Activated CD4-positive, alpha-beta T cell treated with anti-CD3 and anti-CD28 coated beads for 36 hours (primary cell): ENCODE measurements around the gene ATG4D. TPM values are rescaled to one million over a fixed set of nuclear protein-coding genes. Genes with fewer than 3 reads are reported as not detected.
"Not testable (repeated sequence)": the region's sequence is repeated elsewhere in the genome, so short reads cannot be mapped to it uniquely, and the experiment has no call there.

Experiments used
- ATAC-seq: fragments of 200-7000 bp; cut with Tn5 transposase; one replicate; pipeline ENCODE4 v1.10.0; 2021; ENCODE audit warnings: mild to moderate bottlenecking, moderate library complexity
- CTCF ChIA-PET: fragments of 350-600 bp; sonication (Branson Sonifier 250); formaldehyde crosslinking; loops from one replicate; lab custom pipeline; 2021; ENCODE audit warnings: antibody characterized with exemption; lab: Charles Lee
- POLR2A ChIA-PET: fragments of 350-600 bp; sonication (Branson Sonifier 250); formaldehyde crosslinking; loops from one replicate; lab custom pipeline; 2021; ENCODE audit warnings: antibody characterized with exemption, inconsistent platforms; lab: Charles Lee
- DNase-seq: peaks from one replicate; pipeline ENCODE4 v3.0.0-alpha.2; 2020
- H3K27ac Mint-ChIP-seq: one replicate; pipeline ENCODE4 v1.8.0; 2021; ENCODE audit warnings: mixed read lengths
- H3K27me3 Mint-ChIP-seq: one replicate; pipeline ENCODE4 v1.8.0; 2021; ENCODE audit warnings: mixed read lengths
- H3K36me3 Mint-ChIP-seq: one replicate; pipeline ENCODE4 v1.8.0; 2021; ENCODE audit warnings: low read depth, mixed read lengths
- H3K4me1 Mint-ChIP-seq: one replicate; pipeline ENCODE4 v1.8.0; 2021; ENCODE audit warnings: mixed read lengths
- H3K4me3 Mint-ChIP-seq: one replicate; pipeline ENCODE4 v1.8.0; 2021; ENCODE audit warnings: mild to moderate bottlenecking, moderate library complexity, mixed read lengths
- H3K9me3 Mint-ChIP-seq: one replicate; pipeline ENCODE4 v1.8.0; 2021; ENCODE audit warnings: low read depth, mixed read lengths
- intact Hi-C, 2 experiments: fragments of 100-400 bp; cut with DNase I in 1 of 2; cut with micrococcal nuclease in 1 of 2; formaldehyde crosslinking; loops; one replicate each; pipeline versions ENCODE4 v1.14.2 to v1.15.1; 2022 to 2024; cut with DNase I, micrococcal nuclease
- total RNA-seq, 2 experiments: library from RNA; stranded (reverse); gene quantifications; one replicate each; pipeline ENCODE4 v1.2.3, GENCODE V29; 2021

Gene ATG4D
- total RNA-seq, 2 experiments from 2014 or later: 18.9 to 19.3 TPM

- no peak for DNase-seq
- H3K9me3 Mint-ChIP-seq: no peaks in the 10 kb centered on the region
- ChIA-PET CTCF (interaction anchor here (0.6 to 0.9 kb wide), 3 partner anchors 11 to 64 kb away, joined by 3 read pairs; no protein-coding TSS in a partner anchor), POLR2A (no interaction called here)
- peaks cover 21% of the 10 kb centered on the region for H3K4me1 Mint-ChIP-seq
- intact Hi-C loops: loop anchor here (5.0 to 10.0 kb wide), 2 partner anchors 225 to 227 kb away; no protein-coding TSS in a partner anchor
- H3K27me3 Mint-ChIP-seq: peaks cover 43% of the 10 kb centered on the region
- H3K36me3 Mint-ChIP-seq: no peaks in the 10 kb centered on the region
- H3K4me3 Mint-ChIP-seq: no peak overlapping the region
- H3K27ac Mint-ChIP-seq: no peak overlapping the region
- no peak for ATAC-seq
Observed at GRCh38 chr19:10519421-10519820, 24.3 kb upstream of the ATG4D start.

- ATAC-seq (no peak), DNase-seq (no peak)
- Mint-ChIP-seq H3K9me3 (no peaks in the 10 kb centered on the region), H3K36me3 (no peaks in the 10 kb centered on the region), H3K27ac (no peak overlapping the region), H3K27me3 (peaks cover 30% of the 10 kb centered on the region), H3K4me3 (no peak overlapping the region), H3K4me1 (peaks cover 20% of the 10 kb centered on the region)
- ChIA-PET CTCF (interaction anchor here (0.9 kb wide), 1 partner anchor 13 kb away, joined by 3 read pairs; no protein-coding TSS in a partner anchor), POLR2A (no interaction called here)
- intact Hi-C loops: no loop called here
Observed at GRCh38 chr19:10520652-10521318, 22.9 kb upstream of the ATG4D start.

- H3K27ac Mint-ChIP-seq: no peak overlapping the region
- intact Hi-C loops: no loop called here
- H3K4me3 Mint-ChIP-seq: no peak overlapping the region
- no peak for ATAC-seq
- no peaks in the 10 kb centered on the region for H3K9me3 Mint-ChIP-seq
- H3K27me3 Mint-ChIP-seq: peaks cover 23% of the 10 kb centered on the region
- CTCF ChIA-PET: interaction anchor here (0.6 kb wide), 1 partner anchor 12 kb away, joined by 3 read pairs; no protein-coding TSS in a partner anchor
- peaks cover 19% of the 10 kb centered on the region for H3K4me1 Mint-ChIP-seq
- no peaks in the 10 kb centered on the region for H3K36me3 Mint-ChIP-seq
- POLR2A ChIA-PET: no interaction called here
- no peak for DNase-seq
Observed at GRCh38 chr19:10521461-10522171, 22.1 kb upstream of the ATG4D start.

- Mint-ChIP-seq H3K27me3 (peaks cover 16% of the 10 kb centered on the region), H3K4me3 (no peak overlapping the region), H3K36me3 (no peaks in the 10 kb centered on the region), H3K27ac (no peak overlapping the region), H3K9me3 (no peaks in the 10 kb centered on the region), H3K4me1 (peaks cover 13% of the 10 kb centered on the region)
- ATAC-seq: no peak
- no peak for DNase-seq
- ChIA-PET CTCF (interaction anchor here (0.8 to 1.3 kb wide), 5 partner anchors 13 to 180 kb away, joined by 3 to 4 read pairs (median 3); no protein-coding TSS in a partner anchor), POLR2A (interaction anchor here (0.6 kb wide), 1 partner anchor 49 kb away, joined by 3 read pairs; no protein-coding TSS in a partner anchor)
- intact Hi-C loops: no loop called here
Observed at GRCh38 chr19:10523135-10523636, 20.5 kb upstream of the ATG4D start.

GRCh38 chr19:10525636-10526035 lies 18.1 kb upstream of the ATG4D start:
- Mint-ChIP-seq H3K27ac (no peak overlapping the region), H3K4me3 (no peak overlapping the region), H3K27me3 (no peaks in the 10 kb centered on the region), H3K36me3 (no peaks in the 10 kb centered on the region), H3K9me3 (no peaks in the 10 kb centered on the region), H3K4me1 (no peaks in the 10 kb centered on the region)
- intact Hi-C loops: no loop called here
- CTCF ChIA-PET: interaction anchor here (0.7 to 1.3 kb wide), 3 partner anchors 10 to 944 kb away, joined by 3 read pairs; no protein-coding TSS in a partner anchor
- POLR2A ChIA-PET: no interaction called here
- no peak for ATAC-seq
- no peak for DNase-seq

- H3K36me3 Mint-ChIP-seq, H3K27me3 Mint-ChIP-seq, H3K27ac Mint-ChIP-seq, H3K9me3 Mint-ChIP-seq, CTCF ChIA-PET, POLR2A ChIA-PET, H3K4me3 Mint-ChIP-seq, intact Hi-C loops, DNase-seq, ATAC-seq, H3K4me1 Mint-ChIP-seq: not testable (repeated sequence)
Observed at GRCh38 chr19:10526887-10527286, 16.8 kb upstream of the ATG4D start.

GRCh38 chr19:10532457-10532856 lies 11.2 kb upstream of the ATG4D start:
- POLR2A ChIA-PET: no interaction called here
- DNase-seq (no peak), ATAC-seq (no peak)
- peaks cover 3% of the 10 kb centered on the region for H3K9me3 Mint-ChIP-seq
- no peaks in the 10 kb centered on the region for H3K4me1 Mint-ChIP-seq
- no peak overlapping the region for H3K4me3 Mint-ChIP-seq
- no peaks in the 10 kb centered on the region for H3K27me3 Mint-ChIP-seq
- H3K27ac Mint-ChIP-seq: no peak overlapping the region
- CTCF ChIA-PET: no interaction called here
- intact Hi-C loops: no loop called here
- H3K36me3 Mint-ChIP-seq: no peaks in the 10 kb centered on the region

- ATAC-seq (no peak), DNase-seq (no peak)
- Mint-ChIP-seq H3K27ac (no peak overlapping the region), H3K4me3 (no peak overlapping the region), H3K9me3 (peaks cover 3% of the 10 kb centered on the region), H3K27me3 (peaks cover 5% of the 10 kb centered on the region), H3K4me1 (no peaks in the 10 kb centered on the region), H3K36me3 (no peaks in the 10 kb centered on the region)
- POLR2A ChIA-PET: interaction anchor here (0.7 kb wide), 1 partner anchor 23 kb away, joined by 5 read pairs; no protein-coding TSS in a partner anchor
- intact Hi-C loops: no loop called here
- CTCF ChIA-PET: interaction anchor here (0.7 to 1.5 kb wide), 5 partner anchors 23 to 168 kb away, joined by 3 to 4 read pairs (median 3); partner anchors contain the start of gene QTRT1
Observed at GRCh38 chr19:10533646-10534386, 9.9 kb upstream of the ATG4D start.

- intact Hi-C loops: no loop called here
- ATAC-seq (no peak), DNase-seq (no peak)
- CTCF ChIA-PET: interaction anchor here (0.7 to 1.4 kb wide), 6 partner anchors 10 to 147 kb away, joined by 3 to 5 read pairs (median 3); no protein-coding TSS in a partner anchor
- Mint-ChIP-seq H3K4me3 (no peak overlapping the region), H3K4me1 (no peaks in the 10 kb centered on the region), H3K27ac (no peak overlapping the region), H3K9me3 (peaks cover 3% of the 10 kb centered on the region), H3K36me3 (no peaks in the 10 kb centered on the region), H3K27me3 (peaks cover 11% of the 10 kb centered on the region)
- POLR2A ChIA-PET: interaction anchor here (0.7 to 1.1 kb wide), 2 partner anchors 20 to 128 kb away, joined by 3 to 5 read pairs; no protein-coding TSS in a partner anchor
Observed at GRCh38 chr19:10535613-10536012, 8.1 kb upstream of the ATG4D start.

- ChIA-PET CTCF (interaction anchor here (0.6 to 0.8 kb wide), 3 partner anchors 8 to 720 kb away, joined by 3 to 4 read pairs (median 3); no protein-coding TSS in a partner anchor), POLR2A (interaction anchor here (0.6 kb wide), 1 partner anchor 95 kb away, joined by 8 read pairs; no protein-coding TSS in a partner anchor)
- Mint-ChIP-seq H3K4me3 (no peak overlapping the region), H3K4me1 (no peaks in the 10 kb centered on the region), H3K9me3 (no peaks in the 10 kb centered on the region), H3K27ac (no peak overlapping the region), H3K36me3 (no peaks in the 10 kb centered on the region), H3K27me3 (peaks cover 11% of the 10 kb centered on the region)
- intact Hi-C loops: no loop called here
- ATAC-seq (no peak), DNase-seq (no peak)
Observed at GRCh38 chr19:10537668-10538067, 6.0 kb upstream of the ATG4D start.
